Mesenteric fat pad (tissue), 1 donor: ENCODE measurements around the gene LDAH. TPM values are rescaled to one million over a fixed set of nuclear protein-coding genes. Genes with fewer than 3 reads are reported as not detected.

Source experiments
- DNase-seq: peaks from one replicate; pipeline ENCODE4 v3.0.0-alpha.2; 2020; ENCODE audit warnings: low spot score
- total RNA-seq: library from RNA; stranded (reverse); fragmentation: NEBNext Ultra II Directional; extraction: Animal tissue kit (Norgen Biotek cat#: 25700); gene quantifications from one replicate; pipeline ENCODE4 v1.2.1, GENCODE V29; 2021
- donor health status: DM: yes; HTN: yes; CAD: no.

The LDAH gene
- total RNA-seq, 1 donor from 2014 or later = 12.7 TPM

DNA sequence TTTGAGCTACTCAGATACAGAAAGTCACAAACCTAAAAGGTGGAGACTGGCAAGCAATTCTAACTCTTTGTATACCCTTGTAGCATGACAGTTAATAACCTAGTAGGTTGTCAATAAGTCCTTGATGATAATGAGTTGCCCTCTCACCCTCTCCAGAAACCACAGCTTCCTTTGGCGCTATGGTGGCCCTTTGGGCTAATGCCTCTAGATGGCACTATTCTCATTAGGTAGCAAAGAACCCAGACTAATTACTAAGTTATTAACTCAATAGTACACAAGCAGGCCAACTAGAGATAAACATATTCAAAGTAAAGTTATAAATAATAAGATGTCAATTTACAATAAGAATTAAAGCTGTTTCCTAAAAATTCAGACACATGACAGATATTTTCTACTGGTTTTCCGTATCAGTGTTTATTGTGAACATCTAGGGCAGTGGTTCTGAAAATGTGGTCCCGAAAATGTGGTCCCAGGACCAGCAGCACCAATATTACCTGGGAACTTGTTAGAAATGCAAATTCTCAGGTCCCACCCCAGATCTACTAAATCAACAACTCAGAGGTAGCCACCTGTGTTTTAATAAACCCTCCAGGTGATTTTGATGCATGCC is 41.1 kb downstream of the LDAH start:
- no peak for DNase-seq

DNA sequence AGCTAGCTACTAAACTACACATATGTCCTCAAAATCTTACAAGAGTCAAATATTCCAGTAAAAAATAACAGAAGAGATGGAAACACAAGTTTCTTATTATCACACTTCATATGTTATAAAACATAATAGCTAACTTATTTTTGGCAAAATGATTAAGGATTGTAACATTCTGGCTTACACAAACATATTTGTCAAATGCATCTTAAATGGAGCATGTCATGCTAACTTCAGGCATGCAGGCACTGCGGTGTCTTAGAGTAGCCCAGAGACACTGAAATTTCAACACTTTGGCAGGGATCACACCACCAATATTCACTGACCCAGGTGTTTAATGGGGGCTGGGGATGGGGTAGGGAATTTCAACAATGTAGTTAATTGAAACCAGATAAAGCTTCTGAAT is 51.6 kb downstream of the LDAH start:
- no peak for DNase-seq

DNA sequence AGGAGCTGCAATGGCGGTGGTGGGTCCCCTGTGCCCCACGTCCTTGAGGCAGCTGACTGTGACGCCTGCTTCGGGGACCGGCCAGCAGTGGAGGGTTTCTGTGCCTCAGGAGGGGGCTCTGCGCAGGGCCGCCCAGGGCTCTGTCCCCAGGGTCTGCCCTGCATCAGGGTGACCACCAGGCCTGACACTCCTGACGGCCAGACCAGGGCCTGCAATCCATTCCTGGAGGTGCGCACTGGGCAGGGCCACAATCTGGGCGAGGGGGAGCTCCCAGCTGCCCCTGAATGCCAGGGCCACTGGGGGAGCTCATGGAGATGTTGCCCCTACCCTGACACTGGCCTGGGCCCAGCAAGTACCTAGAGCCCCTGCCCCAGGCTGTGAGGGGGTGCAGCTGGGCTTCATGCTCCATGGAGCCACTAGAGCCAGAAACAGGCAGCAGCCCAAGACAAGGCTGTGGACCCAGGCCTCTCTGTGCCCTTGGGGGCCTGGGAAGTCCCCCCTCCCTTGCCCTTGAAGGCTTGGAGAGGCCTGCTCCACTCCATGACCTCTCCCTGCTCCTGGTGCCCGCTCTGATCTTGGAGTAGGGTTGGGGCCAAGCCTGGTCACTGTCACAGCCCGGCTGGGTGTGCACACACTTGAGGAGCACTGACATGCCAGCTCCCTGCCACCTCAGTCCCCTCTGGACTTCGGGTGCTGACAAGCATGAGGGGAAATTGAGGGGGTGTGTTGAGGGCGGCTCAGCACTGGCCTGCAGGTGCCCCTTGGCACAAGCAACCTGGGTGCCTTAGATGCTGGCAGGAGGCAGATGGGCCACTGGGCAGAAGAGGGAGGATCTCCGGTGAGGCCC is 55.9 kb downstream of the LDAH start:
- DNase-seq = no peak

GRCh38 chr2:20766213-20766612 is 56.7 kb downstream of the LDAH start:
- no peak for DNase-seq

GRCh38 chr2:20762945-20763683 is 59.8 kb downstream of the LDAH start:
- no peak for DNase-seq

DNA sequence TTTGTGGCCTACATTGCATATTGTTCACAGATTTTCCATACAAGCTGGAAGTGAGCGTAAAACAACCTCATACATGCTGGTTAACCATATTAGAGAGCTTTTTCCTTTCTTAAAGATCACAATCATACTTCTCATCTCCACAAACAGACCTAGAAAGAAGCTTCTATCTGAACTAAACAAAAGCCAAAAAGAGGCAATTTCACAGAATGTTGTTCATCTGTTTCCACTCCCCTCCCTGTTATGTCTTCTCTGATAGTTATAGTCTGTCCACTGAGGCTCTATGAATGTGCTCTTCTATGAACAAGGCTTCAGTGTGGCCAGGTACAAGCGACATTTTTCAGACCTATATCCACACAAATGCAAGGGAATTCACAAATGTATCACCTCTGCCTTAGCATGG is 63.4 kb downstream of the LDAH start:
- DNase-seq = no peak

DNA sequence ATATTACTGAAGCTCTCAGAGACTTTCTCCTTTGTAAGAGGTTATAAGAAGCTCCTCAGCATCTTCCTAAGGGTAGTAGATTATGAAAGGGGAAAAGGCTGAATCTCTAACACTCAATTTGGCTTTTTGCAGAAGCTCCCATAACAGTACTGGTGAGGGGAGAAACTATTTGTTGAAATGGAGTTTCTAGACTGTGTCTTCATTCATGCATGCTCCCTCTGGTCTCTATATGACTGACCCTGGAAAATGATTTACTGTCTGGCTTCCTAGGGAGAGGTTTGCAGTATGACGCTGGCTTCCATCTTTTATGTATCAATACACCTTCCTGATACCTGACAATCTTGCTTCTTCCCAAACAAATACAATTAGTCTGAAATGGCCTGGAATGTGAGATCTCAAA is 63.9 kb downstream of the LDAH start:
- no peak for DNase-seq

DNA sequence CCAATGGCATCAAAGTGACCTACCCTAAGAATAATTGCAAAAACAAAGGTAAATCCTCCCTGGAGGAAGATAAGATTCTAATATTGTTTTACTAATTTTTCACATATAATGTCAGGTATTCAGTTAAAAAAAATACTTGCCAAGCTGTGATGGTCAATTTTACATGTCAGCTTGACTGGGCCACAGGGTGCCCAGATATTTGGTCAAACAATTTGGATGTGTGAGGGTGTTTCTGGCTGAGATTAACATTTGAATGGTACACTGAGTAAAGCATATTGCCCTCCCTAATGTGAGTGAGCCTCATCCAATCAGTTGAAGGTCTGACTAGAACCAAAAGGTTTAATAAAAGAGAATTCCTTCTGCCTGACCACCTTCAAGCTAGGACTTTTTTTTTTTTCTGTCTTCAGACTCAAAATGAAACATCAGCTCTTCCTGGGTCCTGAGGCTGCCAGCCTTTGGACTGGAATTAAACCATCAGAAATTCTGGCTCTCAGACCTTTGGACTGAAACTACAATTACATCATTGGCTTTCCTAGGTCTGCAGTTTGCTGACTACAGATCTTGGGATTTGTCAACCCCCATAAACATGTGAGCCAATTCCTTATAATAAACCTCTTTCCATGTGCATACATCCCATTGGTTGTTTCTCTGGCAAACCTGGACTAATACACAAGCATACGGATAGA is 65.4 kb downstream of the LDAH start:
- no peak for DNase-seq

- DNase-seq = no peak
Observed at GRCh38 chr2:20755132-20755800, 67.6 kb downstream of the LDAH start.

DNA sequence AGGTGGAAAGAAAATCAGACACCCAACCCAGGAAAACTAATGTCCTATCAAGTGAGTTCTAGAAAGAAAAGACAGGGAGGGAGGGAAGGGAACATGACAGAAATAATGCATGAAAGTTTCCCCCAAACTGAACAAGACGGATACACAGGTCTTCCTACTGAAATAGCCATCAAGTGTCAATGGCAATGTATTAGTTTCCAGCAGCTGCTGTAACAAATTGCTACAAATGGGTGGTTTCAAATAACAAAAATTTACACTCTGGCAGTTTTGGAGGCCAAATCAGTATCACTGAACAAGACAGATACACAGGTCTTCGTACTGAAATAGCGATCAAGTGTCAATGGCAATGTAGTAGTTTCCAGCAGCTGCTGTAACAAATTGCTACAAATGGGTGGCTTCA is 70.6 kb downstream of the LDAH start:
- DNase-seq = no peak

DNA sequence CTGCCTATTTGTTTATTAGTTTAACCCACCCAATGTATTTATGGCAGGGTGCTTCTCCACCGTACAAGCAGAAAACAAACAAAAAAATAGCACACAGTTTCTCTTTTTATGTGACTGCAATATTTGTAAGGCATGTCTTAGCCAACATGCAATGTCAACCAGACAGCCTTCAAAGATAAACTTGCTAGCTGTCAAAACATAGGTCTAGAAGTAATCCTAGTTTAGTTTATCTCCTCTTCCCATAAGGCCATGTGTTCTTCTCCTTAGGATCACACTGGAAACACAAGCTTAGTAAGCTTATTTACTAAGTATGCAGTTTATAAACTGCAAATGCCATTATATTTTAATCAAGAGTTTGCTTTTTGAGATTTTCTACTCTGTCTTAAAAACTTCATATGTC is 75.6 kb downstream of the LDAH start:
- no peak for DNase-seq

DNA sequence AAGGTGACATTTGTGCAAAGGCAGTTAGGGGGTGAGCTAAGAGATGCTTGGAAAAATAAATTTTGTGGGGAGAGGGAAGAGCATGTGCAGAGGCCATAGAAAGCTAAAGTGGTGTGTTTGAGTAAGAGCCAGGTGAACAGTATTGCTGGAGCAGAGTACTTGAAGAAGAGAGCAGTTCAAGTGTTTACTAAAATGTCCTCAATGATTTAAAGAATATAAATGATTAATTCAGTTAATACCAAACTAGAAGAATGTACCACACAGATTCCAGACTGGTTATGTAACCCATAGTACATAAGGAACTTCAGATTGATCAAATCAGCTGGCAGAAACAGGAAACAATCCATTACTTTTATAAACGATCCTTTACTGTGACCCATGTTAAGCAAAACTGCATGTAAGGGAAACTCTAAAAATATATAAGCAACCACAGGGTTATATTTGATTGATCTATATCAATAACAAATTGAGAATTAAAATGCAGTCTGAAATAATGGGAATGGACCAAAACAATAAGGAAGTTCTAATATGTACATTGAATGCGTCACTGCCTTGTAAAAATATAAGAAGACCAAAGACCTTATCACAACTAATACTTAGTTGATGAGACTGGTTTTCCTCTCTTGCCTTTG is 76.9 kb downstream of the LDAH start:
- no peak for DNase-seq

DNA sequence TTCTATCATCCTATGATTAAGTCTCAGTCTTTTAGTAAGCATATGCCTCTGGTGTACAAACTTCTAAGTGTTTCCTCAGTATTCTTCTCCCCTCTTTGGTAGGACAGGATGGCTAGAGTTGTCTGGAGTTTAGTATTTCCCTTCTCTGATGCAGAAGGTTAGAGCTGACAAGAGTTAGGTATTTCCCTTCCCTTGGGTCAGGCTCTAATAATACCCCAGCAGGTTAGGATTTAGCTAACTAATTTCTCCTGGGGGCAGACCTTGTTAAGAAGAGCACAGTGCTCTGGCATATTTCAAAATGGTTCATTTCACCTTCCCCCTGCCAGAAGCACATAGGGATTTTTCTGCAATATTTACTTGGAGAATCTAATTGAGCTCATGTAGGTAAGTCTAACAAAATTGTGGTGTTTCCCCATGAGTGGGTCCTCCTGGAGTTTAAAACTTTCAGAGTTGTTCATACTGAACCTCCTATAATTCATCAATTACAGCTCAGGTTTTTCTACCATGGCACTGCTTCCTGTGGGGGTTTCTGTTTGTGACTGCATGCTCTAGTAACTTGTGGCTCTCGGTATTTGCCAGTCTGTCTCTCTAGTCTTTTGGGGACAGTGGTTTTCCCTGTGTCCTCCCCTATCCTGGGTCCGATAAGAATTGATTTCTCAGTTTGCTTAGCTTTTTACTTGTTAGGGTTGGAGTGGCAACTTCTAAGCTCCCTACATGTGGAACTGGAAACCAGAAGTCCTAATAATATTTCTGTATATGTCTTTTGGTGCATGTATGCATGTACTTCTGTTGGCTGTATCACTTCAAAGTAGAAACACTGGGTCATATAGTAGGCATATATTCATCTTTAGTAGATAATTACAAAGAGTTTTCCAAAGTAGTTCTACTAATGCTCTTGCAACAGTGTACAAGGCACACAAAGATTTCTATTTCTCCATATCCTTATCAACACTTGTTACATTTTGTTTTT is 78.2 kb downstream of the LDAH start:
- DNase-seq = no peak

DNA sequence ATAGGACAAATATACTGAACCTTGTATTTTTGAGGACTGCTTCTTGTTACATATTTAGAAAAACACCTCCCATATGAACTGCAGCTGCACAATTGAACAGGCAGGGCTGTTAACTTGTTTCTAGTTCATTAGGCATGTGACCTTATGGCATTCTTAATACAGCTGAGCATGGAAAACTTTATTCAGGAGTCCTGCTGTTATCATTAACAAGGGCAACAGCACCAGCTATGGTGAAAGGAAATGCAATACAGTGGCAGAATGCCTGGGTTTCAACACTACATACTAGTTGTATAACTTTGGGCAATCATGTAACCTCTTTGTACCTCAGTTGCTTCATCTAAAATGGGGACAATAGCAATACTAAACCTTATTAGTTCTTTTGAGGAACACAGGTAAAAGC is 84.1 kb downstream of the LDAH start:
- no peak for DNase-seq

GRCh38 chr2:20737505-20737904 is 85.4 kb downstream of the LDAH start:
- DNase-seq = no peak

- no peak for DNase-seq
Observed at GRCh38 chr2:20728114-20728758, 94.7 kb downstream of the LDAH start.

DNA sequence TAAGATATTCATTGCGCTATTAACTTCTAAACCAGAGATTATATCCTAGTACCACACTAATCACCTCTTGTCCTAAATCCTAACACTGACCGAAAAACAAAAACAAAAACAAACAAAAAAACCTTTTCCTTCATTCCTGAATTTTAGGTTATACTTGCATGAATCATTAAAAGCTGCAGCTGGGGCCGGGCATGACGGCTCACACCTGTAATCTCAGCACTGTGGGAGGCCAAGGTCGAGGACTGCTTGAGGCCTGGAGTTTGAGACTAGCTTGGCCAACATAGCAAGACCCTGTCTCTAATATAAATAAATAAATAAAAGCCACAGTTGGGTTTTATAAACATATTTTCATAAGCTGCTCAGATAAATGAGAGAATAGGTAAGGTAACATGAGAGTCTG is 96.0 kb downstream of the LDAH start:
- no peak for DNase-seq

- DNase-seq = no peak
Observed at GRCh38 chr2:20725782-20726181, 97.1 kb downstream of the LDAH start.

DNA sequence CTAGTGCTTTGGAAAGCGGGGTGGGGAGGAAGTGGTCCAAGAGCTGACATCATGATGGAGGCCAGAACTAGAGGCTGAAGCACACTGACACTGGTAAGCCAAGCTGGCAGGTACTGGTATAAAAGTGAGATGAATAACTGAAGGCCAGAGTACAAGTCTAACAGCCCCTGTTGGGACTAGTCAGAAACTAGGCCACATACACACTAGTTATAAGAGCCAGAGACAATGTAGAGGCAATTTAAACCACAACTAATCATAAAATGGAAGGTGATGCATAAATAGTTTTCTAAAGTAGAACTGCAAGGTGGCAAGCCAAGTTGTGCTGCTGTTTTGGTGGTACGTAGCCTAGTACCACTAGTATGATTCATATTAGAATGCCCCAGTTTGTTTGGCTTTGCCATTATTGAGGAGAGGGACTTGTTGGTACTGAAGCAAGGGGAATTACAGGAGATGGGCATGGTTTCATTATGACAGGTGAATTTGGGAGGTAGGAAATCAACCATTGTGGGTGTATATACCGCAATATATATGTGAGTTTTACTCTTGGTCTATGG is 98.3 kb downstream of the LDAH start:
- DNase-seq = no peak
